ENCODE data around the gene AK2. TPM values are rescaled to one million over a fixed set of nuclear protein-coding genes. Genes with fewer than 3 reads are reported as not detected.

The AK2 gene
- total RNA-seq, 1 experiment from 2014 or later, result 213 TPM

- ChIA-PET POLR2A (ENCODE audit: unreplicated experiment) (interaction anchor here (0.5 to 1.2 kb wide), 8 partner anchors 10 to 96 kb away, joined by 3 to 15 read pairs (median 6); no protein-coding TSS in a partner anchor), CTCF (interaction anchor here (0.5 to 1.0 kb wide), 3 partner anchors 11 to 43 kb away, joined by 3 to 8 read pairs (median 7); no protein-coding TSS in a partner anchor)
- peak; percentile 91 for ATAC-seq
Observed at GRCh38 chr1:32964461-32965250, 72.0 kb downstream of the AK2 start, which contains the start of gene RNF19B. Gene RNF19B, minus strand, starts transcription at chr1:32964809. Its CDS starts 124 bp downstream, at chr1:32964685.

DNA sequence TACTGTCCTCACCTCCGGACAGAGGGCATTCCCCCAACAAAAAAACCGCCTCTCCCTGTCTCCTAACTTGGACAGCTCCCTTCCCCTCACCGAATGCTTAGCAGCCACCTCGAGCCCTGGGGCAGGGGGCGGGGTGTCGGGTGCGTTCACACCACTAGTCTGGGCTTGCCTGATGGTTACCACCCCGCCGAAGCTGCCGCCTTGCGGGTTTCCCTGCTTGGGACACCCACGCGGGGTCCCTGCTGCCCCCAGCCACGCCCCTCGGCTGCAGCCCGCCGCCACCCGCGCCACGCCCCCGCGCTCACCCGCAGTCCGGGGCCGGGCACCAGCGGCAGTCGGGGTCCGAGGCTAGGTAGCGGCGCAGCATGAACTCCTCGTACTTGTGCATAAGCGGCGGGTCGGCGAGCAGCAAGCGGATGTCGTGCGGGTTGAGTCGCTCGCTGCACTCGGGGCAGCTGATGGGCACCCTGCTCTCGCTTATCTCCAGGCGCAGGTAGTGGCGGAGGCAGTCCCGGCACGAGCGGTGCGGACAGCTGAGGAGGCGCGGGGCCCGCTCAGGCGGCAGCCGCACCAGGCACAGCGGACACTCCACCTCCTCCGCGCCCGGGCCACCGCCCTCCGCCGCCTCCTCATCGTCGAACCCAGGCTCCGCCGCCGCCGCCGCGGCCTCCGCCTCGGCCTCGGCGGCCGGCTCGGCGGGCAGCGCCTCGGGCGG is 72.8 kb downstream of the AK2 start:
- no peaks in the 10 kb centered on the region for H3K36me3 ChIP-seq (ENCODE audit: low read depth, low read length)
- peaks cover 23% of the 10 kb centered on the region for H4K20me1 ChIP-seq (ENCODE audit: low read length)
- POLR2A ChIA-PET (ENCODE audit: unreplicated experiment), result interaction anchor here (0.6 to 1.2 kb wide), 4 partner anchors 14 to 43 kb away, joined by 4 to 15 read pairs (median 8); no protein-coding TSS in a partner anchor
- H3K9me3 ChIP-seq (ENCODE audit: low read length), result no peaks in the 10 kb centered on the region
- H3K4me2 ChIP-seq (ENCODE audit: low read length), result peak overlapping the region; percentile 92
- peak overlapping the region; percentile 56 for H2AFZ ChIP-seq (ENCODE audit: low read length)
- H3K27me3 ChIP-seq (ENCODE audit: low read length), result no peaks in the 10 kb centered on the region
- peak overlapping the region; percentile 98 for H3K4me3 ChIP-seq (ENCODE audit: low read length)
- CTCF ChIA-PET, result interaction anchor here (0.6 kb wide), 1 partner anchor 12 kb away, joined by 3 read pairs; no protein-coding TSS in a partner anchor
- H3K4me1 ChIP-seq (ENCODE audit: insufficient read depth, low read length), result peaks cover 24% of the 10 kb centered on the region
- H3K9ac ChIP-seq (ENCODE audit: low read length), result peak overlapping the region; percentile 72
- intact Hi-C loops (cut with micrococcal nuclease), result loop anchor here (2.0 to 5.0 kb wide), 3 partner anchors 15 to 43 kb away; no protein-coding TSS in a partner anchor
- ATAC-seq, result peak; percentile 47
- no peaks in the 10 kb centered on the region for H3K9me2 ChIP-seq (replicated peaks; ENCODE audit: low read length)
- BruUV-seq (replicated peaks), result no TSS peak
- H3K27ac ChIP-seq (ENCODE audit: low read length), result peak overlapping the region; percentile 17; the same call in 1 of the 2 replicates
- H3K79me2 ChIP-seq (ENCODE audit: low read length), result peaks cover 50% of the 10 kb centered on the region
- TF ChIP-seq, protein P1, sequence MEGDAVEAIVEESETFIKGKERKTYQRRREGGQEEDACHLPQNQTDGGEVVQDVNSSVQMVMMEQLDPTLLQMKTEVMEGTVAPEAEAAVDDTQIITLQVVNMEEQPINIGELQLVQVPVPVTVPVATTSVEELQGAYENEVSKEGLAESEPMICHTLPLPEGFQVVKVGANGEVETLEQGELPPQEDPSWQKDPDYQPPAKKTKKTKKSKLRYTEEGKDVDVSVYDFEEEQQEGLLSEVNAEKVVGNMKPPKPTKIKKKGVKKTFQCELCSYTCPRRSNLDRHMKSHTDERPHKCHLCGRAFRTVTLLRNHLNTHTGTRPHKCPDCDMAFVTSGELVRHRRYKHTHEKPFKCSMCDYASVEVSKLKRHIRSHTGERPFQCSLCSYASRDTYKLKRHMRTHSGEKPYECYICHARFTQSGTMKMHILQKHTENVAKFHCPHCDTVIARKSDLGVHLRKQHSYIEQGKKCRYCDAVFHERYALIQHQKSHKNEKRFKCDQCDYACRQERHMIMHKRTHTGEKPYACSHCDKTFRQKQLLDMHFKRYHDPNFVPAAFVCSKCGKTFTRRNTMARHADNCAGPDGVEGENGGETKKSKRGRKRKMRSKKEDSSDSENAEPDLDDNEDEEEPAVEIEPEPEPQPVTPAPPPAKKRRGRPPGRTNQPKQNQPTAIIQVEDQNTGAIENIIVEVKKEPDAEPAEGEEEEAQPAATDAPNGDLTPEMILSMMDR (conservative IDR thresholded peaks at IDR 0.05; ENCODE audit: low read depth, low read length), result no peak
- TF ChIP-seq EZH2 (IDR thresholded peaks at IDR 0.05; ENCODE audit: low read length, unreplicated experiment), result no peak
- no peak for TF ChIP-seq EZH2phosphoT487 (IDR thresholded peaks at IDR 0.05; ENCODE audit: borderline replicate concordance, low read length)
- peak; percentile 72 for DNase-seq
- H3F3A ChIP-seq (ENCODE audit: low read length, unreplicated experiment), result no peaks in the 10 kb centered on the region

More at GRCh38 chr1:32964461-32965250, 72.0 kb downstream of the AK2 start, which contains the start of gene RNF19B:
- no peaks in the 10 kb centered on the region for H3K36me3 ChIP-seq (ENCODE audit: low read depth, low read length)
- H3K4me2 ChIP-seq (ENCODE audit: low read length), result peak within 1 kb of the TSS; percentile 92
- no peaks in the 10 kb centered on the region for H3K9me3 ChIP-seq (ENCODE audit: low read length)
- H2AFZ ChIP-seq (ENCODE audit: low read length), result peak within 1 kb of the TSS; percentile 71
- peak within 1 kb of the TSS; percentile 98 for H3K4me3 ChIP-seq (ENCODE audit: low read length)
- H3K79me2 ChIP-seq (ENCODE audit: low read length), result peaks cover 43% of the 10 kb centered on the region
- BruUV-seq (replicated peaks), result no TSS peak
- H3F3A ChIP-seq (ENCODE audit: low read length, unreplicated experiment), result no peaks in the 10 kb centered on the region
- intact Hi-C loops (cut with micrococcal nuclease), result loop anchor here (2.0 to 5.0 kb wide), 2 partner anchors 16 to 43 kb away; no protein-coding TSS in a partner anchor
- H4K20me1 ChIP-seq (ENCODE audit: low read length), result peaks cover 23% of the 10 kb centered on the region
- peak within 1 kb of the TSS; percentile 72 for H3K9ac ChIP-seq (ENCODE audit: low read length)
- peak within 1 kb of the TSS; percentile 46 for H3K27ac ChIP-seq (ENCODE audit: low read length)
- no peaks in the 10 kb centered on the region for H3K9me2 ChIP-seq (replicated peaks; ENCODE audit: low read length)
- TF ChIP-seq EZH2 (IDR thresholded peaks at IDR 0.05; ENCODE audit: low read length, unreplicated experiment), result no peak
- TF ChIP-seq EZH2phosphoT487 (IDR thresholded peaks at IDR 0.05; ENCODE audit: borderline replicate concordance, low read length), result no peak
- TF ChIP-seq, protein P1 (conservative IDR thresholded peaks at IDR 0.05; ENCODE audit: low read depth, low read length), result no peak
- peak; percentile 95 for DNase-seq
- peaks cover 32% of the 10 kb centered on the region for H3K4me1 ChIP-seq (ENCODE audit: insufficient read depth, low read length)
- H3K27me3 ChIP-seq (ENCODE audit: low read length), result no peaks in the 10 kb centered on the region

Measured in PC-3 (cell line).